Vagina (tissue), 2 donors: Measurements from ENCODE around the gene SLC22A23.

Experiments
- CTCF ChIP-seq, 3 experiments: fragments of 450-650 bp in 2 of 3; fragments of 200-600 bp in 1 of 3; sonication (generic) in 1 of 3; IDR thresholded peaks; one replicate each; pipeline ENCODE4 v1.5.1; 2017 to 2019; ENCODE audit warnings: antibody characterized with exemption in 3 of 3, mild to moderate bottlenecking in 2 of 3, moderate library complexity in 2 of 3
- POLR2A ChIP-seq, 2 donors: fragments of 450-650 bp; IDR thresholded peaks; one replicate each; pipeline ENCODE4 v1.6.1; 2017; ENCODE audit warnings: antibody characterized with exemption in 2 of 2, mild to moderate bottlenecking in 2 of 2, moderate library complexity in 2 of 2
- POLR2AphosphoS5 ChIP-seq, 2 donors: sonication (generic); formaldehyde crosslinking; IDR thresholded peaks; one replicate each; pipeline ENCODE4 v1.9.0; 2017; ENCODE audit warnings: antibody characterized with exemption in 2 of 2, mild to moderate bottlenecking in 2 of 2, low read depth in 1 of 2; ENCODE audit not compliant: insufficient read depth in 1 of 2

DNA sequence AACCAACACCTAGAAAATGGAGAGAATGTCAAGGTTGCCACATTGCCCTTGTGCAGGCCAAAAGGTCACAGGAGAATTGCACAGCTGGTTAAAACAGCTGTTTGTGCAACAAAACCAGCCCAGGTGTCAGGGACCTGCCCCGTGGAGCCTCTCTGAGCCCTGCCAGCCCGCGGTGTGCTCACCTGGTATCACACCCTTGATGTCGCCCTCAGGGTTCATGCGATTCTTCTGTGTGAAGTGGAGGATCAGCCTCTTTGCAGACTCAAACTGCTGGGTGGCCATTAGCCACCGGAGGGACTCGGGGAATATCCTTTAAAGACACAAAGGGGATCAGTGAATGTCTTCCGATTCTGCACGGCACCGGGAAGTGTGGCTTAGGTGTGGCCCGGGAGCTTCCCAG, 158.9 kb downstream of the SLC22A23 start:
- TF ChIP-seq CTCF (IDR thresholded peaks at IDR 0.05) (no peak), POLR2AphosphoS5 (IDR thresholded peaks at IDR 0.05; ENCODE audit: insufficient read depth in 1 of 2, low read depth in 1 of 2) (no peak), POLR2A (IDR thresholded peaks at IDR 0.05) (no peak)
